Fibroblast of the conjunctiva (primary cell): Measurements from ENCODE around the gene GLTP.
"Not testable (repeated sequence)": the region's sequence is repeated elsewhere in the genome, so short reads cannot be mapped to it uniquely, and the experiment has no call there.

ENCODE experiments used
- DNase-seq: peaks from one replicate; pipeline ENCODE4 v3.0.0-alpha.2; 2010; ENCODE audit warnings: low read depth

Gene GLTP

DNA sequence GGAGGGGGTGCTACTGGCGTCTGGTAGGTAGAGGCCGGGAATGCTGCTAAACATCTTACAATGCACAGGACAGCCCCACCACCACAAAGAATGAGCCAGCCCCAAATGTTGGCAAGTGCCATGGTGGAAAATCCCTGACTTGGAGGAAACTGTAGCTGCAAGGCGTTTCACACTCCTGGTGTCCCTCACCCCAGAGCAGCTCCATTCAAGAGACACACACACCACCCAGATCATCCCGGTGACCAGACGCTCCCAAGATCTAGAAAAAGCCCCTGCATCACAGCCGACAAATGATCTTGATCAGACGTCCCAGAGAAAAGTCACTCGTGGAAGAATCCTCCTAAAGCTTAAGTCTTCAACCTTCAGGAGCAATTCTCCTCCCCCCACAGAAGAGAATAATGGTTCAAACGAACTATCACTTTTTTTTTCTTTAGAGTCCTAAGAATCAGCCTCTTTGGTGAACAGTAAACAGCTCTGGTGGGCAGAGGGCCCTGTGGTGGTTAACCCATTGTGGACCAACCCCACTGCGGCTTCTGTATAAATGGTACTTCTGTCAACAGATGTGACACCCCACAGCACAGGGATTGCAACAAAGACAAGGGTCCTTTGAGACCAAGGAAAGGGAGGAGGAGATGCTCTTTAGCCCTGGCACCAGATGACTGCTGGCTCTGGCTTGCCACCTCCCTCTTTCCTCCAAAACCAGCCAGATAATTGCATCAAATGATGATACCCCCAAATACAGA, 2.7 kb downstream of the GLTP start:
- no peak for DNase-seq

DNA sequence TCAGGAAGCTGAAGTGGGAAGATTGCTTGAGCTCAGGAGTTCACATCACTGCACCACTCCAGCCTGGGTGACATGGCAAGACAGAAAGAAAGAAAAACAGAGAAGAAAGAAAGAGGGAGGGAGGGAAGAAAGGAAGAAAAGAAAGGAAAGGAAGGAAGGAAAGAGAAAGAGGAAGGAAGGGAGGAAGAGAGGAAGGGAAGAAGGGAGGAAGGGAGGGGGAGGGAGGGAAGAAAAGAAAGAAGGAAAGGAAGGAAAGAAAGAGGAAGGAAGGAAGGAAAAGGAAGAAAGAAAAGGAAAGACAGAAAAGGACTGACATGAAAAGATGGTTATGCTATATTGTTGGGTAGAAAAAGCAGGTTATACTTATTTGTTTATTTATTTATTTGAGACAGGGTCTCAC, 3.9 kb downstream of the GLTP start:
- DNase-seq: no peak

DNA sequence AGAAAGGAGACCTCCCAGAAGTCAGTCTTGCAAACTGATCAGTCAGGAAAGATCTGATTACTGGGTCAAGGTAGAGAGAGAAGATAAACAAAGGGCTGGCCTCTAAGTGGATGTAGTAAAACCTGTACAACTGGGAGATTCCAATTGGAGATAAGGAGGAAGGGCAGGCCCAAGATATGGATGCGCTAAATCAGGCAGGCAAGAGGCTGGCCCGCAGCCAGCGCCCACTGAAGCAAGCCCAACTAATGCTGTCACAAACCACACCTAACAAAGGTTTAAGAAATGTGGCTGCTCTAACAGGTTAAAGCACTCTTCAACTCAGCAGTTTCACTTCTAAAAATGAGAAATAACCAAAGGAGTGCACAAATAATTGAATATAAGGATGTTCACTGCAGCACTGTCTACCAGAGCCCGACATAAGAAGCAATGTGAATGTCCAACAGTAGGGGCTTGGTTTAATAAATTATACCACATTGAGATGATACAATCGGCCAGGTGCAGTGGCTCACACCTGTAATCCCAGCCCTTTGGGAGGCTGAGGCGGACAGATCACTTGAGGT, 4.7 kb downstream of the GLTP start:
- no peak for DNase-seq

DNA sequence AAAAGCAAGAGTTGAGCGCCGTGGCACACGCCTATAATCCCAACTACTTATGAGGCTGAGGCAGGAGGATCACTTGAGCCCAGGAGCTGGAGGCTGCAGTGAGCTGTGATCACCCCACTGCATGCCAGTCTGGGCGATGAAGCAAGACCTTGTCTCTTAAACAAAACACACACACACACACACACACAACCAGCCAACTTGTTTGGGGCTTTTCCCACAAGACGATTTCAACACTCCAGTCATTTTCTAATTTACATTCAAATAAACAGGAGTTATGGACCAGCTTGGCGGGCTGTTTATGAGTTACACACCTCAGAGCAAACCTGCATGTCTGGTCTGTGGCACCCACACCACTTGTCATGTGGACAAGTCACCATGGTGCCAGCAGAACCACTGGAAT, 6.7 kb downstream of the GLTP start:
- DNase-seq: no peak

DNA sequence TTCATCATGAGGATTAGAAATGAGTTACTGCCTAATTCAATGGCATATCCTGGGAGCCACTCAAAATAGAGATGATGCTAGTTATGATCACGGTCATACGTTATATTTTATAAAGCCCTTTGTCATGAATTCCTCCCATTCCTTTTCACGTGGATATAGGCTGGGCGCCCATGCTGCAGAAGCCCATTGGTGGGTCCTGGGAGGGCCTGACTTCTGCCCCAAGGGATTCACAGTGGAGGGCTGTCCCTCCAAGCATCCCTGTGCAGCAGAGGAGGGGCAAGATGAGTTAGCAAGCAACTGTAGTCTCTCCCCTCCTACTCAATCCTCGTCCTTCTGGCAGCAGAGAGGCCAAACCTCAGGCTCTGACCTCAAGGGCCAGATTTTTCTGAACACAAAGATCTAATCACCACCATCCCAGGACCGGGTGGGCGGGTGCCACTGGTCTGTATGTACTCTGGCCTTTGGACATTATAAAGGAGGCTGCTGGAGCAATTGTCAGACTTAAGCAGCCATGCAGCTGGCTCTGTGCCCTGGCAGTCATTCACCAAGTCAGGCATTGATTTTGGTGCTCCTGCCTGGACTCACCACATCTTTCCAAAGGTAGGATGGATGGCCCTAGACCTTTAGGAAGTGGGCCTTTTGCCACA, 8.6 kb downstream of the GLTP start:
- no peak for DNase-seq

DNA sequence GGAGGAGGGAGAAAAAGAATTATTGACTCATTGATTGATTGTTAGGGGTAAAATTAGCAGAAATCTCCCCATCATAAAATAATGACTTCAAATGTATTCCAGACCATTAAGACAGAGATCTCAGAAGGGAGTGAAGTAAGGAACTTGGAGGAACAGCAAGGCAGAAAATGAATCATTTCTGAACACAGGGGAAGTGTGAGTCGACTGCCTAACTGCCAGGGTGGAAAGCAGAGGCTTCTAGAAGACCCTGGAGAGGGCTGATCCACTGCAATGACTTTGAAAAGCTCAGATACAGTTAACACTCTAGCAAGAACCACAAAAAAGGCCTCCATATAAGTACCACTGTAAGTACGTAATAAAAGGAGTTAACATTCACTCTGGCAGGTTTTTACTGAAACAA, 9.7 kb downstream of the GLTP start:
- DNase-seq: no peak

DNA sequence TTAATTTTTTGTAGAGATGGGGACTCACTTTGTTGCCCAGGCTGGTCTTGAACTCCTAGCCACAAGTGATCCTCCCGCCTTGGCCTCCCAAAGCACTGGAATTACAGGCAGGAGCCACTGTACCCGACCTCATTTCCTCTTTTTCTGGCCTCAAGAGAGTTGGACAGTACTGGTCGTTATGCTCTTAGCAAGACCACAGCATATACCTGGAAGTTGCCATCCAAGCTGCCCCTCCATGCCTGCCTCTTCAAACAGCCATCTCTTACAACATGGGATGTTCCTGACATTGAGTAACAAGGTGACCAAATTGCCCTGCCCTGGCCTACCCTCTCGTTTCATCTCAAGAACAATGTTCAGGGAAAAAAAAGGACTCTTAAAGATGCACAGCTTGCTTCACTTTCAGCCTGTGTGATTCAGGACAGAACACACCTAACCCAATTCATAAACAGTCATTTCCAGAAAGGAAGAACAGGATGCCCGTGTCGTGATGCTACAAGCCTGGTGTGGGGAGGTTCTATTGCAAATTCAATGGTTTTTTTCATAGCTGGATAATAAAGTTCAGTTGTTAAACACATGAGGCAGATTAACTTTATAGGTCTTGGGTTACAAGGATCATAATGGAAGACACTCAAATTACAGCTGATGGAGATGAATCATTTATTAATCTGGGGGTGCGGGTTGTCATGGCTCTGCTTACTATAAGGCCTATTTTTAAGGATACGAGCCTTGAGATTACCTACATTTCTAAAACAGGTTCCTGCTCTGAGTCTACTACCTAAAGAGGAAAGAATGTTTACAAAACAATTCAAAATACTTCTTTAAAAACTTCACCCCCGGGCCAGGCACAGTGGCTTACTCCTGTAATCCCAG, 11.9 kb downstream of the GLTP start:
- DNase-seq: no peak

DNA sequence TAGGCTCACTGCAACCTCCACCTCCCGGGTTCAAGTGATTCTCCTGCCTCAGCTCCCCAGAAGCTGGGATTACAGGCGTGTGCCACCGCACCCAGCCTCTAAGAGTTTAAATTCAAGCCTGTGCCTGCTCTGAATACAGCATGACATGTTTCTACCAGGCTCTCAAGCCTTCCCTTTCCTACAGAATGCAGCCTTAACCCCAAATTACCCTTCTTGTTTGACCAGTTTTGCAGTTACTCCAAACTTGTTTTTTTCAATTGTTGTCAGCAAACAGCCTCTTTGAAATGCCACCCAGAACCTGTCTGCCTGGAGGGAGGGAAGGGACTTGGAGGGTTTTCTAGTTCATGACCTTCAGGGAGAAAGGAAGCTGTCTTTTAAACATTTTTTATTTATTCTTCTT, 15.4 kb downstream of the GLTP start:
- no peak for DNase-seq

DNA sequence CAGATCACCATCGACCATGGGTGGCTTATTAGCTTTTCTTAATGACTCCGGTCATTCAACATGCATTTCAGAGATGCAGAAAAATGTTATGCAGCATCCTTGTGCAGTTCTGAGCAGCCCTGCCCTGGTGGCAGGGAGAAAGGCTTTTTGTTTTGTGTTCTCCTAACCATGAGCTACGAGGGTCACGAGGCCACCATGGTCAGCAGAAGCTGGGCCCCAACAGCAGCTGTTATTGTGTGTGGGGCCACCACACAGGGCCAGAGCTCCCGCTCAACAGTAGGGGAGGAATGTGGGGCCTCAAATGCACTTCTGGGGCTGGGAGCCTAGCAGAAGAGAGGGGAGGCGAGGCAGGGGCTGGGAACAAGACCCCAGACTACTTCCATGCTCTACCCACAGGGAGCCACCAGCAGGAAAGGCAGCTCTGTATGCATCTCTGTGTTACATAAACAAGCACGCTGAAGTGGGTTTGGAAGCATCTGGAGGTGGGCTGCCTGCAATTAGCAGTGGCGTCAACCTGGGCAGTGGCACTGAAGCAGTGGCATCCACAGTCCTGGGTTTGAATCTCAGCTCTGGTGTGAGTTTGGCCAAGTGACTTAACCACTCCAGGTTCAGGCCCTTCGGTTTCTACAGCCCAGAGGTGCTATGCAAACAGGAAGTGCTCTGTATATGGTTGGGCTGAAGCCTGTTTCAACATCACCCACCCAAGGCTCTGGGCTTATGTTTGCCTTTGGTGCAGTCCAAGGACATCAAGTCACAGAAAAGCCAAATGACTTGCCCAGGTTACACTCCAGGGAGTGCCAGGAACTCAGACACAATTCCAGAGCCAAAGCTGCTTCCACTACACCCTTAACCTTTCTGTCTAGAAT, 16.3 kb downstream of the GLTP start:
- no peak for DNase-seq

DNA sequence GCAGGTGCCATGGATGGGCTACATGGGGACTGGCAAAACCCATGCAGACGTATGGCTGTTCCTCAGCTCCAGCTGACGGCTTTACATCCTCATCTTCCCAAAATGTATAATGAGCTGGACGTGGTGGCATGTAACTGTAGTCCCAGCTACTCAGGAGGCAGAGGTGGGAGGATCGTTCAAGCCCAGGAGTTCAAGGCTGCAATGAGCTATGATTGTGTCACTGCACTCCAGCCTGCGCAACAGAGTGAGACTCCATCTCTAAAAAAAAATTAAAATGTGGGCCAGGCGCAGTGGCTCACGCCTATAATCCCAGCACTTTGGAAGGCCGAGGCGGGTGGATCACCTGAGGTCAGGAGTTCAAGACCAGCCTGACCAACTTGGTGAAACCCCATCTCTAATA, 17.9 kb downstream of the GLTP start:
- DNase-seq: not testable (repeated sequence)

DNA sequence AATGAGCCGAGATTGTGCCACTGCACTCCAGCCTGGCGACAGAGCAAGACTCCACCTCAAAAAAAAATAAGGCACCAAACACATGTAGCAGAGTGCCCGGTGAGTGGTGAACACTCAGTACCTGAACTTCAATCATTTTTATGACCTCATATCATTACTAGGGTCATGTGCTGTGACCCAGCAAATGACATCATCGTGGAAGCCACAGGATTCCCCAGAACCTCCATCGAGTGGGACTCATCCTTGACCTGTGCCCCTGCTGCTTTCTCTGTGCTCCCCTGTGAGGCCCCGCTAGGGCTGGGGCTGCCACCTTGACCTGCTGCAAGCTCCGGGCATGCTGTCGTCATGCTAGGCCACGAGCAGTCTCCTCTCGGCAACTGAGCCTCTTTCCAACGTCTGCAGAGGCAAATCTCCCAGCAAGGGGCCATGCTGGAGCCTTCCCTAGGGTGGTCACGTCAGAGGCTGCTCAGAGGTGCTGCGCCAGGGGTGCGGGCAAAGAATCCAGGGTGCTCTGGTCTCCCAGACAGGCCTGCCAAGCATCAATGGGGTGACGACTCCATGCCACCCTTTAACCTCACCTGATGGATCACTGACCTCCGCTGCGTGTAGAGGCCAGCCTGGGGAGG, 18.5 kb downstream of the GLTP start:
- DNase-seq: no peak

DNA sequence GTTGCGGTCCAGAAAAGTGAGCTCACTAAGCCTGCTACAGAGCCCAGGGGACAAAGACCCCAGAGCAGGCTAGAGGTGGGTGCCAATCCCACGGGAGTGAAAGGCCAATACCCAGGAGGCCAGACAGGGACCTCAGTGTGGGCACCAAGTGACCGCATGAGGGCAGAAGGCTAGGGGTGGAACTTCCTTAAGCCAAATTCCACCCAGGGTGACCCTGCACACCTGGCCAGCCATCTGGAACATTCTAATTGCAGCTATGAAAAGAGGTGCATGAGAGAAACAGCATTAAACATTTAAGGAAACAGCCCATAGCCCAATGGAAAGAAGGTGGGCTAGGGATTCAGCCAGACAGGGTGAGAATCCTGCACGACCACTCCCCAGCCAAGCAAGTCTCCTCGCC, 19.4 kb downstream of the GLTP start:
- DNase-seq: no peak

DNA sequence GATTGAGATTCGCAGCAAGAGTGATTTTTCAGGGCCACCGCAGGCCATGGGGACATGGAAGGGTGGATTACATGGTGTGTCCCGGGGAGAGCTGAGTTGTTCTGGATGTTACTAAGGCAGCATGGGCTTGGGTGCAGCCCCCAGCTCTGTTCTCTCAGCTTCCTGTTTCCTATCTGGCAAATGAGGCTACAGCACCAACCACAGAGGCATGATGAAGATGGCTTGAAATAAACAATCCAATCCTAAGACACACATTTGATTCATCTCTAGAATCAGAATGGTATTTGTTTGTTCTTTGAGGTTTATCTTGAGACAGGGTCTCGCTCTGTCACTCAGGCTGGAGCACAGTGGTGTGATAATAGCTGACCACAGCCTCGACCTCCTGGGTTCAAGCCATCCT, 21.6 kb downstream of the GLTP start:
- DNase-seq: no peak

DNA sequence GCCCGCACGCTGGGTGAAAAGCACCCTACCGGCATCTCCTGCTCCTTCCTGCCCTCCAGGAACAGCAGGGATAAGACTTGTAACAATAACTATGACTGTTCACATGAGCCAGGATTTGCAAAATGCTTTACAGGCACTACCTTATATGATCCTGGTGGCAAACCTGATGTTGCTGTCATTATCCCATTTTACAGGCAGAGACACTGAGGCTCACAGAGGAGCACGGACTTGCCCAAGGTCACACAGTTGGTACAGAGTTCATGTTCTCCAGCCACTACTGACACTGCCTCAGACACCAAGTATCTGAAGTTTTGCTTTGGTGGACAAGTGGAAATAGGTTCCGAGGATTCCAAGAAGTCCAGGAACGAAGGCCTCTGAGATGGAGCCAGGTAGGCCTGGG, 22.6 kb downstream of the GLTP start:
- no peak for DNase-seq

DNA sequence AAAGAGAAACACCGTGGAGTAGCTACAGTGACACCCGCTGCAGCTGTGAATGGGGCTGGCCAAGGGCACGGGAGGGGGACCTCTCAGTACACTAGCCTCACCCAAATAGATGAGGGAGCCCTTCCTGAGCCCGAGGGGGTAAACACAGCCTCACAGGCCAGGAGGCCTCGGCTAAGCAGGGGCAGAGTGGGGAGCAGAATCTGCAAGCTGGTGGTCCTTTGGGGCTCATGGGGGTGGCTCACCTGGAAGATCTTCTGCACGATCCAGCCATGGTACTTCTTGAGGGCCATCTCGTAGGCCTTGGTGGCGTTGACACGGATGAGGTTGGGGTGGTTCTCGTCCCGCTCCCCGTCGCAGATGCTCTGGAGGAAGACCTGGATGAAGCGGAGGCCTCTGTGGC, 25.0 kb downstream of the GLTP start:
- DNase-seq: no peak

DNA sequence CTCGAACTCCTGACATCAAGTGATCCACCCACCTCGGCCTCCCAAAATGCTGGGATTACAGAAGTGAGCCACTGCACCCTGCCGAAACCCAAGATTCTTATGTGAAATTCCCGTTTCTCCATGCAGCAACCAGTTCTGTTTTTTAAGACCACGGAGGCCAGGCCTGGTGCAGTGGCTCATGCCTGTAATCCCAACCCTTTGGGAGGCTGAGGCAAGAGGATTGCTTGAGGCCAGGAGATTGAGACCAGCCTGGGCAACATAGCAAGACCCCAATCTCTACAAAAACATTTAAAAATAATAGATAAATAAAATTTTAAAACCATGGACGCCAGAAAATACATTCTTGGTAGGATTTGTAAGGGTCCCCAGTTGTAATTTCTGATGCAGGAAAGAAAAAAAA, 29.8 kb downstream of the GLTP start:
- DNase-seq: not testable (repeated sequence)

DNA sequence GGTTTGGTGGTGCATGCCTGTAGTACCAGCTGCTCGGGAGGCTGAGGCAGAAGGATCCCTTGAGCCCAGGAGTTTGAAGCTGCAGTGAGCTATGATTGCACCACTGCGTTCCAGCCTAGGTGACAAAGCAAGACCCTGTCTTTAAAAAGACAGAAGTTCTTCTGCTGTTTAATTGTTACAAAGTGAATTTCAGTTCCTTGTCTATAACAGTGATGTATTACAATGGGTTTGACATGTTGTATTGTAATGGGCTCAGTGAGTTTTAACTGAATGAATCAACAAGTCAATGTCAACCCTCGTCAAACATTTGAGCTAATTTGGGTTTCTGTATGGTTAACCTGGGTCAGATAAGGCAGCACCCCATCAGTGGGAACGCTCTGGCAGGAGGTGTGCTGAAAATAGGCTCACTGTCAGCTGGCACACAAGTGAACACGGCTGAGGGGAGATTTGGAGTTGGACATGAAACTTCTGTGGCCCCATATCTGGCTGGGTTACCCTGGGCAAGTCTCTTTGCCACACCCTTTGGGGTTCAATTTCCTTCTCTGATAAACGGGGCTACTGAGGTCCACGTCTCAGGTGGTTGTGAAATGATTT, 33.1 kb downstream of the GLTP start:
- DNase-seq: no peak

DNA sequence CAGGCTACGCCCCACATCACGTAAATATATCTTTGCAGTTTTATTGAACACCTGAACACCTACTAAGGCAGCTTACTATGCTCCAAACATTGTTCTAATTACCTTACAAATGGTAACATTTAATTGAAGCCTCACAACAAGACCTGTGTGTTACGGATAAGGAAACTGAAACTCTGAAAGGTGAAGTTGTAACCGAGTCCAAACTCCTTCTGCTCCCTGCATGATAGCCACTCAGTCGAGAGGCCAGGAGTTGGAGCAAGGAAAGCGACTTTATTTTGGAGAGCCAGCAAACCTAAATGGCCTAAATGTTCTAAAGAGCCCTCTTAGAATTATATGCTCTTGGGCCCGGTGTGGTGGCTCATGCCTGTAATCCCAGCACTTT, 34.5 kb downstream of the GLTP start:
- DNase-seq: no peak

DNA sequence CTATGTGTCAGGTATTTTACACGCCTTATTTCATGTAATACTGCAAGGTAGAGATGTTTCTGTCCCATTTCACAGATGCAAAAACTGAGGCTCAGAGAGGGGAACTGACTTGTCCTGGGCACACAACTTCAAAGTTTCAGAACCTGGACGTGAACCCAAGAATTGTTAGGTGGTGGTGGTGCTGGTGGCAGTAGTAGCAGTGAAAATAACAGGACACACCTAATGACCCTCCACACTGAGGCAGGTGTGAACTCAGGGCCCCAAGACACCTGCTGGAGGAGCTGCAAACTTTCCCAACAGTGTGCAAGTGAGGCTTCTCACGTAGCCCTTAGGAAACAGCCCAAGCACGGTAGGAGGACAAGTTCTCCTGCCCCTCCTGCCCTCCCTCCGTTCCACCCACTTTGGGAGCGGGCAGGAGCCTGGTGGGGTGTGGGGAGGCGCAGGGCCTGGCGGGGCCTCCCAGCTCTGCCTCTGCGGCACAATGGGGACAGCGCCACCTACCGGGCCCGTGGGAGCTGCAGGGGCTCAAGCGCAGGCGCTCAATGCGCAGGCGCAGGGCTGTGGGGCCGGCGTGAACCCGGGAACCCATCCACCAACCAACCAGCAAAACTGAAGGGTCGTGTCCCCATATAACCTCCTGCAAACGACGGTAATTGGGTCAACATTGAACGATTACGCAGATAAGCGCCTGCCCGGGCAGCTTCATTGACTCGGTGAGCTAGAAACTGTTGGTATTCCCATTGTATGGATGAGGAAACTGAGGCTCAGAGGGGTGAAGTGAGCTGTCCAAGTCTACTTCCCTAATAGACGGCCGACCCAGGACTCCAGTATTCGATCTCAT, 35.1 kb downstream of the GLTP start:
- DNase-seq: peak; percentile 71

DNA sequence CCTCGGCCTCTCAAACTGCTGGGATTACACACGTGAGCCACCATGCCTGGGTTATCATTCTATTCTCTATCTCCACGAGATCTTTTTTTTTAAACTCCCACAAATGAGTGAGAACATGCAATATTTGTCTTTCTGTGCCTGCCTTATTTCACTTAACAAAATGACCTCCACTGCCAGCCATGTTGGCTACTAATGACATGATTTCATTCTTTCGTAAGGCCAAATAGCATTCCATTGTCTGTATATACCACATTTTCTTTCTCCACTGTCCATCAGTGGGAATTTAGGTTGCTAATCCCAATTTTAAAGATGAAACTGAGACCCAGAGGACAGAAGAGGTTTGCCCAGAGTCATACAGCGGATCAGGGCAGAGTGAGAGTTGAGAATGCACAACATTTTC, 36.2 kb downstream of the GLTP start:
- DNase-seq: no peak
